ENCODE results near the gene OTX2. TPM values are rescaled to one million over a fixed set of nuclear protein-coding genes. Genes with fewer than 3 reads are reported as not detected.

Gene OTX2
- total and polyA plus RNA-seq, 2 of the 4 experiments (the other 2 are of a cell fraction), result not detected

- no peak overlapping the region for H2AK5ac ChIP-seq (ENCODE audit: low read depth, low read length)
- H3K23ac ChIP-seq (ENCODE audit: low read depth, low read length), result no peak overlapping the region
- H3K79me1 ChIP-seq (ENCODE audit: low read depth in 1 of 2, low read length in 2 of 2), result no peaks in the 10 kb centered on the region
- no peaks in the 10 kb centered on the region for H4K20me1 ChIP-seq (ENCODE audit: insufficient read depth, low read length)
- in situ Hi-C loops (cut with MboI; ENCODE audit: low sequenced_read_pairs), result no loop called here
- no peak overlapping the region for H2BK20ac ChIP-seq (ENCODE audit: low read depth, low read length)
- H2AFZ ChIP-seq (replicated peaks; ENCODE audit: low read length, poor library complexity), result no peak overlapping the region
- no peak overlapping the region for H3K4me3 ChIP-seq (ENCODE audit: insufficient read depth, low read depth, low read length)
- no peak overlapping the region for H3K18ac ChIP-seq (ENCODE audit: low read depth, low read length)
- no peaks in the 10 kb centered on the region for H3K4me1 ChIP-seq (ENCODE audit: control insufficient read depth, insufficient read depth, low read length)
- no peak overlapping the region for H3K4ac ChIP-seq (ENCODE audit: low read depth, low read length)
- H4K8ac ChIP-seq (ENCODE audit: low read depth in 2 of 2, low read length in 2 of 2), result no peak overlapping the region
- POLR2A ChIA-PET (ENCODE audit: unreplicated experiment), result no interaction called here
- H3K9me3 ChIP-seq (ENCODE audit: control insufficient read depth, insufficient read depth, low read length), result peaks cover 6% of the 10 kb centered on the region; the same call in 1 of the 2 replicates
- peaks cover 79% of the 10 kb centered on the region for H3K27me3 ChIP-seq (ENCODE audit: control insufficient read depth, insufficient read depth, low read length)
- intact Hi-C loops (cut with micrococcal nuclease), result no loop called here
- H2BK5ac ChIP-seq (ENCODE audit: low read depth, low read length, poor library complexity, severe bottlenecking), result no peak overlapping the region
- H3K36me3 ChIP-seq (ENCODE audit: control insufficient read depth, insufficient read depth, low read length), result no peaks in the 10 kb centered on the region
- ATAC-seq (ENCODE audit: low read depth) (no peak), DNase-seq (no peak)
- CTCF ChIA-PET, result no interaction called here
- no TSS peak for BruUV-seq (replicated peaks)
- WGBS, 2 experiments (ENCODE audit: extremely low coverage in 2 of 2, insufficient read length in 1 of 2), result 7% methylated on average over 14 of the region's 41 CpGs; no CpG with 5 or more reads in 1 of the 2 experiments
- H2BK15ac ChIP-seq (ENCODE audit: low read depth, low read length), result no peak overlapping the region
- H3K9ac ChIP-seq (ENCODE audit: low read depth, low read length), result no peak overlapping the region
- H3K56ac ChIP-seq (ENCODE audit: extremely low read depth, insufficient read depth, low read length), result no peak overlapping the region
- H2BK120ac ChIP-seq (ENCODE audit: low read depth, low read length), result no peak overlapping the region
- no peak overlapping the region for H3K27ac ChIP-seq (ENCODE audit: insufficient read depth, low read length)
- H4K91ac ChIP-seq (ENCODE audit: insufficient read depth, low read depth, low read length), result no peak overlapping the region
- no peak overlapping the region for H4K5ac ChIP-seq (ENCODE audit: low read depth, low read length)
- dilution Hi-C loops (cut with HindIII; ENCODE audit: low sequenced_read_pairs, unreplicated experiment), result no loop called here
- H3K9me1 ChIP-seq (ENCODE audit: insufficient read depth, low read length), result no peaks in the 10 kb centered on the region
- TF ChIP-seq BHLHE40 (IDR thresholded peaks at IDR 0.05; ENCODE audit: low read depth, low read length), result no peak
- TF ChIP-seq NFE2L2 (IDR thresholded peaks at IDR 0.05; ENCODE audit: low read depth, low read length), result no peak
- no peak overlapping the region for H2AK9ac ChIP-seq (replicated peaks; ENCODE audit: low read depth, low read length, poor library complexity)
- H3K4me2 ChIP-seq (ENCODE audit: low read depth, low read length), result no peak overlapping the region
- H3K14ac ChIP-seq (replicated peaks; ENCODE audit: low read depth, low read length), result no peak overlapping the region
Measured at GRCh38 chr14:56798447-56799342, 11.6 kb downstream of the OTX2 start.

All from IMR-90 (cell line).